HG03442 (cell line): ENCODE measurements around the gene CEBPG.

Experiments
- ATAC-seq: cut with Tn5 transposase; IDR thresholded peaks from one replicate; pipeline ENCODE4 v1.9.1; 2021; ENCODE audit warnings: mild to moderate bottlenecking, moderate library complexity; ENCODE audit not compliant: unreplicated experiment

Gene CEBPG

DNA sequence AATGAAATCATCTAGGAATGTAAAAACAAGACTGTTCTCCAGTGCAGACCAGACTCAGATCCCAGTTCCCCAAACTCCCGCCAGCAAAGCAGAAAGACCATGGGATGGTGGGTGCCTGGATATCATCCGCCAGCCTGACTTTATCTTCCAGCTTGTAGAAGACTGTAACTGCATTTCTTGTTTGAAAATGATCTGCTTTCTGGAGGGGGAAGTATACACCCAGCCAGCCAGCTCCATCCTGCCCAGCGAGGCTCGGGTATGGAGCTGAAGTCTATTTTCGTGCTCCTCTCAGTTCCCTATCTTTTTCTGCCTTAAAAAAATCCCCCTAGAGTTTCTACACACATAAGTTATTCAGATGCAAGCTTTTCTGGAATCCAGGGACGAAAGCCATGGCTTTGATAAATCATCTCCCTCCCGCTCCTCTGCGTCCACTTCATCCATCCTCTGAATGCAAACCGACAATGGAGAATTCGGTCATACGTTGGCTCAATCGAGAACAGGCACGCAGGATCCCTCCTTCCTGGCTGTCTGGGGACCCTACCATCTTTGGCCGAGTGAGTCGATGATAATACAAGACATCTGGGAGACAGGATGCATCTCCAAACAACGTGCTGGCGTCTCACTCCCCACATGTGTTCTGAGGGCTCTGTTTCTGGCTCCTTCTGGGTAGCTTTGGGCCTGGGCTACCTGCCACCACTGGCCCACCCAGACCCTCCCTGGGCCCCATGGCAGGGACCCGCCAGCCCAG is 31.2 kb downstream of the CEBPG start:
- no peak for ATAC-seq

DNA sequence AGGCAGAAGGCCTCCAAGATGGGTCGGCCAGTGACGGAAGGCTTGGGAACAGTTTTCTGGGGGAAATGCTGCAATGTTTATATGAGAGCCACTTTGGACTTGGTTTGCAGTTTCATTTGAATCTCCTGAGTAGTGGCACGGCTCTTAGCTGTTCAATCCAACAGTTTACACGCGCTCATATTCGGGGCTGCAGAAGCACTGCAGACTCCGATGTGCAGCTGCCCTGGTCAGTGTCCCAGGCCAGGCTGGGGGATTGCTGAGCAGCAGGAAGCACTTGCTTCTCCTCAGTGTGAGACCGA is 31.7 kb downstream of the CEBPG start:
- ATAC-seq = no peak

DNA sequence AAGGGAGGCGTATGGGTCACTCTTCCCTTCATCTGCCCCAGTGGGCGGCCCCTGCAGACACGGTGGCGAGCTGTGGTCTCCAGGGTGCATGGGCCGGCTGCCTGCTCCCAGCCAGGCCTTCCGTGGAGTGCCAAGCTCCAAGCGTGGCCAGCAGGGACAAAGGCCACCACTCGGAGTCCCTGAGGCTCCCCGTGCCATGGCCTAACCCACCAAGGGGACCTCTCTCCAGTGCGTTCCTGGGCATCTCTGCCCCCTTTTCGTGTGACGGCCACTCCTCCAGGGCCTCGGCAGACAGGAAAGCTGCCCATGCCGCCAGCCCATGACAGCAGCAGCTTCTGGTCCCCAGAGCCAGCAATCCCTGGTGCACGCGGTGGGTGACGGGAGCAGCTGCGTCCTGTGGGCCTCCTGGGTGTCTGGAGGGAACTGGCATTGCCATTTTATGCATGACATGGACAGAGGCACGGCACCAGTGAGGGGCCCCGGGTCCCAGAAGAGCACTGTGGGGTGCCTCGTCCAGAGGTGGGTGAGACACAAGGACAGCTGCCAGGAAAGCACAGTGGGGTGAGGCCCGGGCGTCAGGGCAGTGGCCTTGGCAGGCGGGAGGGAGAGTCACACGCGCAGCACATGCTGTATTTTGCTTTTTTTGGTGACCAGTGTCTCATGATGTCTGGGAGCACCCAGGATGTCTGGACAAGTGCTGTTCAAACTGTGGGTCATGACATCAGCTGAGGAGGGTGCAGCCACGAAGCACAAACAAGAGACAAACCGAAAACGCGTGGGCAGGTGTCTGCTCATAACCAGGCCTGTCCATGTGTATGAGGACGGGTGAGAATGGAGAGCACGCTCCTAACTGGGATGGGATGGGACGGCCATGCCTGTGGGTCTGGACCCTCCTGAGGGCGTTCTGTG is 32.3 kb downstream of the CEBPG start:
- no peak for ATAC-seq

DNA sequence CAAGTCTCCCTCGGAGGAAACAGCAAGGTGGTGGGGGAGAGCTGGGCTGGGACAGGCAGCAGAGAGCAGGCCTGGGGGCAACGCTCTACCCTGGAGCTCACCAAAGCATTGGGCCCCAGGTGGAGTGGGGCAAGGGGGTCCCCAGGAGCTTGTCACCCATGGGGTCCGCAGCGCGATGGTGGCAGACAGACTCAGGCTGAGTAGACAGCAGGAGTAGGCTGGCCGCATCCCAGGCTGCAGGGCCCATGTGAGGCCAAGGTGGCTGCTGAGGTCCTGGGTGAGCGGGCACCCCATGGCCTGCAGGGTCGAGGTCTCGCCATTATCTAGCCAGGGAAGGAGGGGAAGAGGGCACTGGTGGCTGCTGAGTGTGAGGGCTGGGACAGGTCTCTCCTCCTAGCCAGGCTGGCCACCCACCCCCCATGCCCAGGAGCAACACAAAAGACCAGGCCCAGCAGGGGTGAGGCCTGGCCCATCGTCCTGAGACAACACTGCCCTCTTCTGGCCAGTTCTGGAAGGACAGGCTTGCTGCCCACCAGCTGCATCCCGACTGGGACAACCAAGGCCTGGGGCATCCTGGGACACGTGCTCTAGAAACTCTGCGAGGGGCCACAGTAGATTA is 33.1 kb downstream of the CEBPG start:
- no peak for ATAC-seq

DNA sequence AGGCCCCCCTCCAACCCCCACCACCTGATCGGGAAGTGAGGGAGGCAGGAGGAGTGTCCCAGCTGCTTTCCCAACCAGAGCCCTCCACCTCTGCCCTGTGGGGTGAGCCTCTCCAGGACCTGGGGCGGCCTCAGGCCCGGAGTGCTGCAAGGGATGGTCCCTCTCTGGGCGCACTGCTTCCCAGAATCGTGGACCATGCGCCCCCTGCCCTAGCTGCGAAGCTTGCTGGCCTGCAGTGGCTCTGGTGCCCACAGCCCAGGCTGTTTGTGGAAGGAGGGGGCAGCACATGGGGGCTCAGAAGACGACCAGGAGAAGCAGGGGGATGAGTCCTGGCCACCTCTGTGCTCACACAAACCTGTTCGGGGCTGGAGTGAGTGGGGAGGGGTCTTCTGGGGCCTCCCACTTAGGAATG is 33.6 kb downstream of the CEBPG start:
- no peak for ATAC-seq

DNA sequence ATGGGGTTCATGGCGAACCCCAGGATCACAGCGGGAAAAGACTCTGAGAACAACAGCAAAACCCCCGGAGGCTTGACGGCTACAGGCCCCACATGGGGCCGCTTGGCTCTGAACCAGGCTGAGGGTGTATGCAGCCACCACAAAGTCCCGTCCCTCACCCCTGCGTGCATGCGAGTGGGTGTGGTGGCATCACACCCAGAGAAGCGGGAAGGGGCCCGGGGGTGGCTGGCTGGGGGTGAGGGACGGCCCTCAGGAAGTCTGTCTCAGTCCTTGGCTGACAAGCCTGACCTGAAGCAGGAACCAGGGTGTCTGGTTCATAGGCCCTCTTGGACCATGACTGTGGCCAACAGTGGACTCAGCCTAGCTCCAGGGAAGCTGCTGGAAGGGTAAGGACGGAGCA is 34.2 kb downstream of the CEBPG start:
- no peak for ATAC-seq

DNA sequence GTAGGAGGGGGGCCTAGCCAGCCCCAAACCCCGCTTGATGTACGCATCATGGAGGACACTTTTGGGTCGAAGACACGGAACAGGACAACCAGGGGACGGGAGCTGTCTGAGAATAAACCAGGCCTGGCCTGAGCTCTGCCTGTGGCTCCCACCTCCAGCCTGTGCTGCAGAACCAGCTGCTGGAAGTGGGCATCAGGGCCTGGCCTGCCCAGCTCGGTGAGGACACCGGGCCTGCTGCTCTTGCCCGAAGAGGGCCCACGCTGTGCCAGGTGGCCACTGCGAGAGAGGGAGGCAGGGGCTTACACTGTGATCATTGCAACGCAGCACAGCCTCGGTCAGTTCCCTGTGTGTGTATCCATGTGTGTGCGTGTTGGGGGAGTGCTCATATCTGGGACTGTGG is 34.6 kb downstream of the CEBPG start:
- no peak for ATAC-seq

DNA sequence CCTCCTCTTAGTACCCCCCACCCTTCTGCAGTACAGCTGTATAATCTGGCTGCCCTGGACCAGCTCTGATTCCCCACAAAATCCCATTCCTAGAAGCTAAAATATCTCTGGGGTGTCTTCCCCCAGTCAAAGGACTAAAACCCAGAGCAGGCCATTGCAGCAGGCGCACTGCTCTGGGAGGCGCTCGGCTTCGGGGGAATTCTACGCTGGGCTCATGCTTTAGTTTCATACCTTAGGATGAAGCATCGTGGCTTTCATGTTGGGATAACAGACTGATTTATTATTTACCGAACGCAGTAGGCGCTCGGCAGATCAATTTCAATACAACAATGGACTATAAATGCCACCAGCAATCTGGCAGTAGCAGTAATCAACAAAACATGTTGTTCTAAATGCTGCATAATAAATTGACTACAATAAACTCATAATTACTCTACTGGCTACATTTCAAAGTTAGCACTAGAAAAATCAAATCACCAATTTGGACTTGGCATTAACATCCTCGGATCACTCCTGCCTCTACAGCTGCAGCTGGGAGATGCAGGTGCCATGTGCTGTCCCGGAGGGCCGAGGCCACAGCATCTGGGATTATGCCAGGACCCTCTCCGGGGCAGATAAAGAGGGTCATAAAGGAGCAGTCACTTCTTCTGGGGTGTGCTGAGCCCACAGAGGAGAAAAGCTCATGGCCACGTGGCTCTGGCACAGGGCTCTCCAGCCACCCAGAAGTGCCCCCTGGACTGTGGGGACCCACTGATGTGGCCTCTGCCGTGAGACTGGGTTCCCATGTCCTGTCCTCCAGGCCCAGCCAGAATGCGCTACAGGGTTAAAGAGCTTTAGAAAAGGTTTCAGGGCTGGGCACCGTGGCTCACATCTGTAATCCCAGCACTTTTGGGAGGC is 35.3 kb downstream of the CEBPG start:
- no peak for ATAC-seq

DNA sequence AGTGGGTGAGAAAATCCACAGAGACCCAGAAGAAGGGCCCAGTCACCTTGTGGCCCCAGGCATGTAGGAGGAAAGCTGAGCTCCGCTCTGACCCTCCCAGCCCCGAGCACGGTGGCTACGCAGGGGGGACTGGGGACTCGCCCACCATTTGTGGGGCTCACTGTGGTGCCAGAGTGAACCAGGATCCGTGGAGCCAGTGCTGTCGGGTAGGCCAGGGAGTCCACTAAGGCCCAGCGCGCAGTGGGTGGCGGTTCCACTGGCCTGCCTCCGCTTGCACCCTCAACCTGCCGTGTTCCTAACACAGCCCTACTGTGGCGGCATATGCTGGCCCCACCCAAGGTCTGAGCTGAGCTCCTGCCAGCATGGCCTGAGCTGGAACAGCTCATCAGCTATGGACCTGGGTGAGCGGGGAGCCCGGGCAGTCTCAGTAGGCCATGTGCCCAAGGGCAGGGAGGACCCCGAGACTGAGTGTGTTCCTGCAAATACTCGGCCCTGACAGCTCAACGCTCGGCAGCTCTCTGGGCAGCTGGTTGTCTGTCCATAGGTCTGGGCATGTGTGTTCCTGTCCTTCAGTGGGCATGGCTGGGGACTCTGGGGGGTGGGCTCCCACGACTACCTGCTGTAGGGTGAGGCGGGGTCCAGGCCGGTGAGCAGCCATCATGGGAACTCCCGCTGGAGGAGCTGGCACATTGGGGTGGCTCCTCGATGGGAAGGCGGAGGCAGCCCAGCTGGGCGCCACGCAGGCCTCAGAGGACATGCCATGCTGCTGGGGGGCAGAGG is 36.6 kb downstream of the CEBPG start:
- ATAC-seq = no peak

DNA sequence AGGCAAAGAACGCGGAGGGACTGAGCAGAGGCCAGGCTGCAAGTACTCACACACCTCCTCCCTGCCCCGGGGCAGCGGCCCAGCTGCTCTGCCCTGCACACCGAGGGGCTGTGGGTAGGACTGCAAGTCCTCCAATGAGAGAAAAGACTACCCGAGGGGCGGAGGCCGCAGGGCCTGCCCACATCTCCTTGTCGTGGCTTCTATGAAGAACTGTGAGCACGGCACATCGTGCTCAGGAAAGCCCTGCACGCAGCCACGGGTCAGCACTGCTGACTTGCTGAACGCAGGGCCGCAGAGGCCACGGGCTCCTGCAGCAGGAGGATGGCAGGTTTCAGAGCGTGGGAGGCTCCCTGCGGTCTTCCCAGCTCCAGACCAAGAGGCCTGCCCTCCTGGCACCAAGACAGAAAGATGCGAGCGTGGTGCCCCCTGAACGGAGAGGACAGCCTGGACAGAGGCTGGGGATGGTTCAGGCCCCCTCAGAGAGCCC is 37.4 kb downstream of the CEBPG start:
- no peak for ATAC-seq

DNA sequence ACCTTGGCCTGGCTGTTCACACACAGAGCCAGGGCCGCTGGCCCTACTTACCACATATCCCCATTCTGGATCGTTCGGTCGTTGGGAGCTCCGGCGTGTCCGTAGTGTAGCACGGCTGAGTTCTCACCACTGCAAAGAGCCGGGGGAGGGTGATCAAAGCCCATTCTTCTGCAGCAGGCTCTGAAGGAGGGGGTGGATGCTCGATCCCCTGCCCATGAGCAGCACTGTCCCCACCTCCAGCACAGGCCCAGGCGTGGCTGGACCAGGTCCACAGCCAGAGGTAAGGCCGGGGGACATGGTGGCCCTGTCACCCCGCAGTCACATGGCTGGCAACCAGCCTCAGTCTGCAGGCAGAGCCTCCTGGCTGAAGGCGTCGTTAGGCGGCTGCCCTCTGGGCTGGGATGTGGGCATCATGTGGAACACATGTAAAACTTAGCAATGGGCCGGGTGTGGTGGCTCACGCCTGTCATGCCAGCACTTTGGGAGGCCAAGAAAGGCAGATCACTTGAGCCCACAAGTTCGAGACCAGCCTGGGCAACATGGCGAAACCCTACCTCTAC is 38.2 kb downstream of the CEBPG start:
- no peak for ATAC-seq

DNA sequence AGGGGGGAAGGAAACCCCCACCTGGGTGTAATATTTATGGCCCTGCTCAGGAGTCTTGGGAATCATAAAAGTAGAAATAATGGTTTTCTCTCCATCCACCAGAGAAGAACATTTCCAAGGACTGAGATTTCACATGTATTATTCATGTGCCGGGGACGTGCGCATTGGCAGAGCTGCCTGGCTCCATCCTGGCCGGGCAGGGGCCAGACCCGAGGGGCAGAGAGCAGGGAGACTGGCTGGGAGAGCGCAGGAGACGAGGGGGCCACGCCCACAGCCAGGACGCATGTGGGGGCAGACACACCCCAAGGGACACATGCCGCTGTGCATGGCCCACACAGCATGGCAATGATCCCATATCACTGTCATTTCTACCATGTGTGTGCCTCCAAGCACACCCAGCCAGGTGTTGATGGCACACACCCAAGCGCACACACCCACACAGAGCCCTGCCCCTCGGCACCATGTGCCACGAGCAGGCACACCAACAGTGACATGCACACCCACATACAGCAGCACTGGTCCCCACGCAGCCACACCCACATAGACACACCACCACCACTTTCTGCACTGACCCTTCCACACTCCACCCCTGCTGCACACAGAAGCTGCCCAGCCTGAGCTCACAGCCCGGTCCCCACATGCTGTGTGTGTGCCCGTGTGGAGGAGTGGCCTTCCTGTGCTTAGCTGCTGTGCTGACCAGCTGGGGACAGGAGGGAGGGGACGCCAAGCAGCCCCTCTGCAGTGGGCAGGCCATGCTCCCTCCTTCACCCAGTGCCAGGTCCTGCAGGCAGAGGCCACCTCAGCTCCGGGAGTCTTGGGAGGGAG is 39.3 kb downstream of the CEBPG start:
- ATAC-seq = no peak

DNA sequence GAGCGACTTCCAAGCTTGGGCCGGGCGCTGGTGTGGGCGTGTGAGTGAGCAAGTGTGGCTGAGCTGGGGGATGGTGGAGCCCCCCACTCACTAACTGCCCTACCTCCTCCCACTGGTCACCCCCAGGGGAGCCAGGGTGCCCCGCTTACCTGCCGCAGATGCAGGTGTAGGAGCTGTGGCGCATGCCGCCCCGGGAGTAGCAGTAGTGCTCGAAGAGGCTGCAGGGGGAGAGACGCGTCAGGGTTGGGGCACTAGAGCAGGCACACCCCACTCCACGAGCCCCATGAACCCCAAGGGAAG is 39.9 kb downstream of the CEBPG start:
- ATAC-seq = no peak

DNA sequence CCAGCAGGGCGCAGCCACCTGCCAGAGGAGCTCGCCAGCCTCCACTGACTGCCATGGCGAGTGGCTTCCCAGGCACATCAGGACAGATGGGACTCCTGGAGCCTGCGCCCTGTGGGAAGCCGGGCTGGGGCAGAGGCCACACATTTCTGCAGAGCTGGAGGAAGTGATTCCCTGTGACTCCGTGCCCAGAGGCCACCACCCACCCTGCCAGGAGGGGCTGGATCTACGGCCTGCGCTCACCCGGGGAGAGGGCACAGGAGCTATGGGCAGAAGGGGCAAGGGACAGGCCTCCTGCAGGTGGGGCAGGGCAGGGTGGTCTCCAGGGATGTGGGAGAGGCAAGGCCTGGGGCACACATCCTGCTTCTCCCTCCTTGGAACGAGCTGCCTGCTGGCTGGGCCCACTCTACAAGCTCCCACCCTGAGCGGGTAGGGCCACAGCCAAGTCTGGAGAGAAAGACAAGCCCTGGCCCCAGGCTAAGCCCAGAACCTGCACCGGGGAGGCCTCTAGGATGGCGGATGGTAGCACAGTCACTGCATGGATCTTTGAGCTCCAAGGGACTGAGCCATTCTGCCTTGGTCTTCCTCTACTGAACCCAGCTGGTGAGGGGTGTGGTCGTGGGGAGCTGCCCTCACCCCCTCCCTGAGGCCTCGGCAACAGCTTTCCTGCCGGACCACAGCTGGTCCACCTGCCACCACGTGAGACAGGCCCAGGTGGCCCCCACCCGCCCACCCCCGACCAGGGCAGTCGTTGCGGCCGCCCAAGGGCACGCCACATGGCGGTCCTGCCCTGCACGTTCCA is 40.6 kb downstream of the CEBPG start:
- no peak for ATAC-seq

DNA sequence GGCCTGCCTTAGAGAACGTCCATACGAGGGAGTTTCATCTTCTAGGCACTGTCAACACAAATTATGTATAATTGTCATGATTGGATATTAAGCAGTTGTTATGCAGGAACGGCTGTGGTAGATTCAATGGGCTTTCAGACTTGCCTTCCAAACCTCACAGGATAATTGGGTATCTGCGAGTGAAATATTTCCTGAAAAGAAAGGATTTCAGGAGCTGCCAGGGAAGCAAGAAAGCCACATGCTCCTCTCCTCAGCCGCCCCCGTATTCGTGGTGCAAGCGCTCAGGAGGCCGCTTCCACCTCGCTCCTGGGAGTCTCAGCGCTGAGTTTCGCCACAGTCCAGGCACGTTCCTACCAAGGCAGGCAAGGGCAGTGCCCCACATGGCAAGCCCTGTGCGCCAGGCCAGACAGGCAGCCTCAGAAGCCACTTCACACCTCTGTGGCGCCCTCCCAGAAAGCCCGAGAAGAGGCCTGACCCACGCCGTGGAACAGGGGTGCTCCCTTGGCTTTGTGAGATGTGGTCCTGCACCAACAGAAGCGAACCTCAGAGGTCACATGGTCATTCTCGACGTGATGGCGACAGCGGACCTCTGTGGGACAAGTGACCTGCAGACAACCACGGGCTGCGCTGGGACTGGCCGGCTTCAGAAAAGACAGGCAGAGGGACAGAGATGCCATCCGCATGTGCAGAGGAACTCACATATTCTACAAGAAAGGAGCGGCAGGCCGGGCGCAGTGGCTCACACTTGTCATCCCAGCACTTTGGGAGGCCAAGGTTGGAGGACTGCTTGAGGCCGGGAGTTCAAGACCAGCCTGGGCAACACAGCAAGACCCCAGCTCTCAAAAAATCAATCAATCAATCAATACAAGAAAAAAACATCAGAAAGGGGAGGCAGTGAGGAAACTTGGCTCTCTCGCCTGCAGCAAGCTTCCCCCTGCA is 41.4 kb downstream of the CEBPG start:
- no peak for ATAC-seq

DNA sequence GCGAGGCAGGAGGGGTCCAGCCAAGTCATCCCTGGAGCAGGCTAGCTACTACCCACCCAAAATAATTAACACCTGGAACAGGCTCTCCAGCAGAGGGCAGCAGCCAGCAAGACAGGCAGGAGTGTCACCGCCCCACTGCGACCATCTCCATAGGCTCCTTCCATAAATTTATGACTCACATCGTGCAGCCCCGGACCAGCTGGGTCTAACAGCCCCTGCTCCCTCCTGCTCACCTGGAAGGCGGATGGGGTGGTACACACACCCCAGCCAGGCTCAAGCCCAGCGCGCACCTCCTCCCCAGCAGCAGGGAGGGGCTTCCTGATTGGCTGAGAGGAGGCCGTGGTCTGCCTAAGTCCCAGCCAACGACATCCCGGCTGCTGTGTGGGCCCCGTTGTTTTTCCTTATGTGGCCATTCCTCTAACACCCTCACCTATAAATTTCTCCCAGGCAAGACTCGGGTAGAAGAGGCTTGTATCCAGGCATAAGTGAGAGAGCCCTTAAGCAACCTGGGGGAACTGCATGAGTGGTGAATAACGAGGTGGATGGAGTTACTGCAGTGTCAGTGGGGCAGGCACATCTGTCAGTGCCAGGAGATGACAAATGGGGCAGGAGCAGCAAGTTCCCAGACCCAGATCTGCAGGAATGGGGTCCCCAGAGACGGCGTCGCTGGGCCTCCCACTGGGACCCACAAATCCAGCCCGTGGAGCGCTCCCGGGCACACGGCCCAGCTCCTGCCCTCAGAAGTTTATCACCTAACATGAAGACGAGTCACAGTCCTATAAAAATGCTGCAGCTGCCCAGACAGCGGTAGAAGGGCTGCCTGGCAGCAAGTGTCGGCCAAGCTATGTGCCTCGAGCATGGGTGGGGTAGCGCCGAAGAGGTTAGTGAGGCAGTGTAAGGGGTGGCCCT is 43.1 kb downstream of the CEBPG start:
- no peak for ATAC-seq
